ENCODE measurements around the gene CZIB.
A peak's percentile ranks its signal among the peaks of the same experiment; 100 is the strongest.

Gene CZIB

DNA sequence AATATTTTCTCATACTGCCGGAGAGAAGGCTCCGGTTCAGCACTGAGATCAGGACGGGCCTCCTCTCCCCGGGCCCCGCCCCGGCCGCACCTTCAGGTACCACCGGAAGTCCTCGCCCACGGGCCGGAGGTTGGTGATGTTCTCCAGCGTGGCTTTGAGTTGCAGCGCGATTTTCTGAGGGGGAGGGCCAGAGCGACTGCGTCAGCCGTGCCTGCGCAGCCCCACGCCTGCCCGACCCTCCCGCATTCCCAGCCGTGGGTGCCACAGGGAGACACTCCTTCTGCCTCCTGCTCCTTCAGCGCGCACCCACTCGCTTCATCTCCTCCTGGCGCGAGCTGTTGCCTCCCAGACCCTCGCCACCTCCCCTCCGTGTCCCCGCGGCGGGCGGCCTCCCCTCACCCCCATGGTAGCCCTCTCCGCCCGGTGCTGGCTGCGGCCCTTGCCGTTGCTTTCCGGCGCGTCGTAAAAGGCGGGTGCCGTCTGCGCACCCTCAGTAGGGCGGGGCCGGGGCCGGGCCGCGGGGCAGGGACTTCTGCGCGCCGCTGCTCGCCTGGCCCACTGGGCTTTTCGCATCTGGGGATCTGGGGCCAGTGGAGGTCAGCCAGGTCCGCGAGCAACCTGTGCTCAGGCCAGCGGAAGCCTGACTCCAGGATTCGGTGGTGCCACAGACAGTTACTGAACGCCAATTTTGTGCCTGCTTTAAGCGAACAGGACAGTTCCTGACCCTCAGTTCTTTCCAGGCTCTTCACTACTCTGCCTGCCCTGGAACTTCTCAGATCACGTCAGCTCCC is at the start of gene CZIB:
Gene CZIB (minus strand): TSS at position 464 of the 791 bp plus-strand sequence. CDS start 59 bp downstream, at position 405.
- DNase-seq: peak; percentile 91

DNA sequence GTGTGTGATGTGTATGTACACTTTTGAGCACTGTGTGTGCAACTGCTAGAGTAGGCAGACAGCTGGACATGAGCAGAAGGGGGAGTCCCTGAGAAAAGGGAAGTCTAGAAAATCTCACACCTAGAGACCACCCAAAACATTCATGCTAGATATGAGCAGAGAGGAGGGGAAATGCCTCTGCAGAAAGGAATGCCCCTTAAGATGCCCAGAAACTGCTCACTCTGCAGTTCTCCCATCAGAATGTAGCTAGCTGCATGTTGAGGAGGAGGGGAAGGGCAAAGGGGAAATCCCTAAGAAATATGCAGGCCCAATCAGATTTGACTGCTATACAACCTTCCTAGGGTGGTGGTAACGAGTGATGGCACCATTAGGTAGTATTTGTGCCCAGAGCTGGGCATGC is 49.7 kb upstream of the CZIB start:
- DNase-seq: no peak

DNA sequence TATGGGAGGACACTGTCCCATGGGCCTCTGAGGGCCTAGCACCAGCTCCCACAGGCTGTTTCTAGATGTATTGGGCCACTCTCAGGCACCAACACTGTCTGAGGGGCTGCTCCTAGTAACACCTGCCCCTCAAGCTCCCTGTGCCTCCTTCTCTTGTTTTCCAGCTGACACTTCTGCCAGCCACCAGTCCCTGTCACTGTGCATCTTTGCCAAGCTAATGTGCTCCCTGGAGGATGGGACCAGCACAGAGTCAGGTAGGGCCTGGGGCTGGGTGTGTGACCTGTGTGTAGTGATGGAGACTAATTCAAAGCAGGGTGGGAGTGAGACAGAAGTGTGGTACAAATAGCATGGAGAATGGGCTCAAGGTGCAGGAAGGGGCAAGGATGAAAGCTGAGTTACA is 47.3 kb upstream of the CZIB start:
- DNase-seq: no peak

DNA sequence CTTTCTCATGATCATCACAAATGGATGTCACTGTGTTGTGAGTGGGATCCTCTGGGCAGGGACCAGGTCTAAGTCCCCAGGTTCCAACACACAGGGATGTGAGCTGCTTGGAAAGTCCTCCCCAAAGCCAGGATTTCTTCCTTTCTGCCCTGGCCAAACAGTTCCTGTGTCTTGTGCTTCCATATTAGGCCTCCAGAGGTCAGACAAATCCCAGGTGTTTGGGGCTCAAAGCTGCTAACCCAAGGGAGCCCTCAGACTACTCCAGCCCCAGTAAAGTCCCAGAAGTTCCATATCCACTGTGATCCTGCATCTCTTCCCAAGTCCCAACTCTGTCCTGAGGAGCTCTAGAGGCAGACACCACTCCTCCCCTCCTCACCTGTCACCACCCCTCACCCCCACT is 45.6 kb upstream of the CZIB start:
- no peak for DNase-seq

DNA sequence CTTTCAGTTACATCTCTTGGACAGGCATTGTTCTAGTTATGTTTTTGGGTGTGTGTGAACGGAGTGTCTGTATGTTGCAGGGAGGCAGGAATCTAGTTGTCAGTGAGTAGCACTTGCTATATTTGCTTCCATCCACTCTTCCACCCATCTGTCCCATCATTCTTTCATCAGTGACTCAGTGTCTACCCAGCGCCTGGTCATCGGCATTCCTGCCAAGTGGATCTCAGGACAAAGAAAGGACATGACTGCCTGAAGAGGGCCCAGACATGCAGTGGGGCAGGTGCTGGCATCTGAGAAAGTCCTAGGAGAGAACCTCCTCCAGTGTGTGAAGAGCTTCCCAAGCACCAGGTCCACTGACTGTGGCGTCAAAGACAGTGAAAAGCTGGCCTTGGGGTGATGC is 45.1 kb upstream of the CZIB start:
- no peak for DNase-seq

DNA sequence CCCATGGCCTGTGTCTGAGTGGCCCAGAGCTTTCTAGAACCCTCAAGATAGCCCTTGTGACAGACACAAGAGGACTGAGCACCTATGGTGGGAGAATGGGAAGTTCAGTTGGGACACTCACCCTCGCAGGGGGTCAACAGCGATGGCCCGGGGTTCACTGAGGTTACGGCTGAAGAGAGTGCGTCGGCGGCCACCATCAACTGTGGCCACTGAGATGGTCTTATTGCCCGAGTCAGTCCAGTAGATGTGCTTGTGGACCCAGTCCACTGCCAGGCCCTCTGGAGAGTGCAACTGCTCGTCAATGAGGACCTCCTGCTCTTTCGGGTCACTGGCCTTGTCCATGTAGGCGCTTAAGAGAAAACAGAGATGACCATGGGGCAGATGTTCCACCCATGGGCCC is 43.6 kb upstream of the CZIB start:
- DNase-seq: no peak

DNA sequence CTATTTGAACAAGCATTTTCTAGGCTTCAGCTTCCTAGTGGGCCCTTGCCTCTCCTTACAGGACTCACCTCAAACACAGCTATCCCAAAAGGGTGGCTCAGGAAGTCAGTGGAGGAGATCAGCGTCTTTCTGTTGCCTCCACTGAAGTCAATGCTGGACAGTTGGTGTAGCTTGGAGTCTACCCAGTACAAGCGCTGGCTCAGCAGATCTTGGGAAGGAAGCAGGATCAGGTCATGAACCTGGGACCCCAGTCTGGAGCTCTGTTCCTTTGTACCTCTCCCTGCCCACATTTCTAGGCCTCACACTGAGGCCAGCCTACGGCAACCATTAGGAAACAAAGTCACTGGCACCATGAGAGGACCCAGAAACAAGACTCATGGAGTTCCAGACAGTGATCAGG is 41.6 kb upstream of the CZIB start:
- no peak for DNase-seq

DNA sequence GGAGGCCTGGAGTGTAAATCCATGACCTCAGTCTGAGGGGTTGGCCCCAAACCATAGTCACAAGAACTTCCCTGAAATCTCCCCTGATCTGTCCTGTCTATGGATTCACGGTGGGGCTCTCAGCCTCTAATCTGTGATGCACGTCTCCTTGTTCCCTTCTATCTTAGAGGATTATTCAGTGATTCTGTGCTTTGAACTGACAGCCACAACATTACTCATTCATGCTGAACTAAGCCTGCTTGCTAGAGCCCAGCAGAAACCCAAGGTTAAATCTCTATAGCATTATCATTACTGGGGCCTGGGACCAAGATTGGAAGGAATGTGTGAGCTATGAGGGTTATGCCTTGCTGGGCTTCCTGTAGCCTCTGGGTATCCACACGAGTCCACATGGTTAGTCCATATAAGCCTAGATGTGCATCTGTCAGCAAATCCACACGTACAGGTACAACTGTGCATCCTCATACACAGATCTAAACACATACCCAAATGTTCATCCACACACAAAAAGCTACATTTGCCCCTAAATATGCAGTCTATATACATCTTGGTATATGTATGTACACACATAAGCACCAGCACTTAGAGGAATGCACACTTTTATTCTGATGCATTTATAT is 40.3 kb upstream of the CZIB start:
- DNase-seq: no peak

DNA sequence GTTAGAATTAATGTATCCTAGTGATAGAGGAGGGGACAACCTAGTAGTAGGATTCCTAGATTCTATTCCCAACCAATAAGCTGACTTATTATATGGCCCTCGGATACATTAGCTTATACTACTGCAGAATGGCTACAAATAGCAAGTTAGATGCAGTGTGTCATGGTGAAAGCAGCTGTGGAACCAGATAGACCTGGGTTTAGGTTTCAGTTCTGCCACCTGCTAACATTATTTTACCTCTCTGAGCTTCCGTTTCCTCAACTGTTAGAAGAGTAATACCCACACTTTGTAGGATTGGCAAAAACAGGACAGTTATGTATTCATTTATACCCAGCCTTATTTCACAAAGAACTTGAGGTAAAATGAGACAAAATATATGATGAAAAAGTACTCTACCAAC is 39.5 kb upstream of the CZIB start:
- DNase-seq: no peak

DNA sequence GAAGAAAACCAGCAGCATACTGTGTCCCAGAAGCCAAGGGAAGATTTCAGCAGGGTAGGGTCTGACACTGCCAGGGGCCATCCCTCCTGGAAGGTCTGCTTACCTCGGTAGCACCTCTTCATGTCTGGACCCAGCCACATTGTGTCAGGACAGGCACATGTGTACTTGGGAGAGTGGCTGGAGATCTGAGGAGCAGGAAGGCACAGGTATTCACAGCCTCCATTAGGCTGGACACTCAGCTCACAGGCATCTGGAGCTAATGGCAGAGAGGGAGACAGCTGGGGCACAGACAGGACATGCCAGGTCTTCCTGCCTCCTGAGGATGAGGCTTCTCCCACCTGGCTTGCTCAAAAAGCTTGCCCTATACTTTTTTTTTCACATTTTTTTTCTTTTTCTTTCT is 37.8 kb upstream of the CZIB start:
- DNase-seq: no peak

DNA sequence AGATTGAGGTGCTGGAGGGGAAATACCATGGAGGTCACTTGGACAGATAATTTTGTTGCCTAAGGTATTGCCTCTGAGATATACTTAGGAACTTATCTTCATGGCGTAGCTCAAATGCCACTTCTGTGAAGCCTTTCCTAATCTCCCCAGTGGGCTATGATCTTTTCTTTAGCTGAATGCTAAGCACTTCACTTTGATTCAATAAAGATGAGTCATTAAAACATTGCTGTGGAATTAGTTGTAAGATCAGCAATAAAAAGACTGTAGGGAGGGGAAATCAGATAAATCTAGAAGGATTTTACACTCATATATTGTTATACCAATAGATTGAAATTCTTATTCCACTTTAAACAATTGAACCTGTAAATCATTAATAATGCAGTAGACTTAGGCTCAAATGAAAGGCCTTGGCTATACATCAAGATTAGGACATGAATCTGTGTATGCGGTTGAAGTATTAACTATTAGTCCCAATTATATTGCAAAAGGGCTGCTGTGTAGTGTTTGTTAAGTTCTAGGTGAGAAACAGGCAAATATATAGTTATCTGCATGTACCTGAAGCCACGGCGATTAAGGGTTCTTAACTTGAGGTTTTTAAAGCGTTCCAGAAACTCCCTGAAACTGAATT is 37.1 kb upstream of the CZIB start:
- no peak for DNase-seq

DNA sequence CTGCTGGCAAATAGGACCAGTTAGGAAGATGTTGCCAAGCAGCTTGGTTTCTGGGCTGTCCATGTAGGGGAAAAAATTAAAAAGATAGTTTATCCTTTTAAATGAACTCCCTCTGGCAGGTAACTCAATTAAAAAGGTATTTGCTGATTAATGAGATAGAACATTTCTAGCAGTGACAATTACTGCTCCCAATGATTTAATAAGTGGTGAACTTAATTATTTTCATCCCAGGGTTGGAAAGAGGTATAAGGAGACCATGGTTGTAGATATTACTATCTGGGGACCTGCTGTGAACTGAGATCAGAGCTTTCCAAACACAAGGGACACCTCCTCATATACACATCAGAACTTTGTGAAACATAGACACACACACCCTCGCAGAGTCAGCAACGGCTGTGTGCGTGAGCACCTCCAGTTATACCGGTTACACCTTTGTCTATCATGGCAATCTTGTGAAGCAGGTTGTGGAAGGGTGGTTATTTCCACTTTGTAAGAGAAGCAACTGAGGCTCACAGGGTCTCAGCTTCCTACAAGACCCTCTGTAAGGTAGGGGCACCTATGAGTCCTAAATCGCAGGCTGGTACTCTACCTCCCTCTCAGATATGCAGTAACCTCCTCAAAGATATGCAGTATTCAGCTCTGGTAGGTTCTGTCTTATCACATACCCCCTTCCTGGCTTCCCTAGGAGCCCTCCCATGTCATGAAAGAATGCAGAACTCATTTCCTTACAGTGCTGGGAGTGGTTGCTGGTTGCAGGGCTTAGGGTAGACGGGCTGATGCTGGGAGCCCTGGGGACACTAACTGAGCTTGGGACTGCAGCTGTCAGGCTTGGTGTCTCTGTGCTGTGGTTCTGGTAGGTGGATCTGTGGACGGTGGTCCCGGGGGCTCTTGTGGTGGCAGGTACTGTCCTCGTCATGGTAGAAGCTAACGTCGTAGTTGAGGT is 36.3 kb upstream of the CZIB start:
- DNase-seq: no peak

DNA sequence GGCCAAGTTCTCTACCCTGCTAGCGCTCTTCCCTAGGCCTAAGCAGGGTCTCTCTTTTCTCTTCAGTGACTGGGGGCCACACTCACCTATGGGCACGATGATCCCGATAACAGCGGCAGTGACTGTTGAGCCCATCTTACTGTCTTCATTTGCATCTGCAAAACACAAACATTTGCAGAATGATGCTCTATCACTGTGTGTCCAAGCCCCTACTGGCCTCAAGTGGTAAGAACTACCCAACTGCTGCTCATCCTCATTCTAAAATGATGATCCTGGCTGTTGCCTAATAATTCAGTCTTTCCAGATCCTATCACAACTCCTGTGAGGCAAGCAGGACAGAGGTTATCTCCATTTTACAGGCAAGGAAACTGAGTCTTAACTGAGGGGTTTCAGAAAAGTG is 34.6 kb upstream of the CZIB start:
- DNase-seq: no peak

DNA sequence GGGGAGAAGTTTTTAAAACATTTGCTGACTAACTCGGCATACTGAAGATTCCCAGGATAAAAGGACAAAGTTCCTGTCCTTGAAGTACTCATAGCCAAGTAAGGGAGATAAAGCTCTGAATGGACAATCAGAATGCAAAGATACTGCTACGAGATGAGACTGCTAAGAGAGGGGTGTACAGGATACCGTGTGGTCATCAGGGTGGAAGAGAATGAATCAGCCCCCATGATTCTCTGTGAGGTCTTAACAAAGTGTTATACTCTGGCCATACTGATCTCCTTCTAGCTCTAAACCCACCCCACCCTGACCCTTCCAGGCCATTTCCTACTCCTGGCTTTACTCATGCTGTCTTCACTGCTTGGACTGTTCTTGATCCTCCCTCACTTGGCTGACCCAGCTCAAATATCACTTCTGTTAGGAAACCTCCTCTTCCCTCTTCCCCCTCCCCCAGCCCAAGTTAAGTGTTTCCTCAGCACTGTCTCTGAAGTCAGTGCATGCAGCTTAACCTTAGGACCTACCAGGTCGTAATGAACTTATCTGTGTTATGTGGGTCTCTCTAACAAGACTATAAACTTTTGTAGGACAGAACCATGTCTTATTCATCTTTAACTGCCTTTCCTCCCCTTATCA is 33.7 kb upstream of the CZIB start:
- DNase-seq: no peak

DNA sequence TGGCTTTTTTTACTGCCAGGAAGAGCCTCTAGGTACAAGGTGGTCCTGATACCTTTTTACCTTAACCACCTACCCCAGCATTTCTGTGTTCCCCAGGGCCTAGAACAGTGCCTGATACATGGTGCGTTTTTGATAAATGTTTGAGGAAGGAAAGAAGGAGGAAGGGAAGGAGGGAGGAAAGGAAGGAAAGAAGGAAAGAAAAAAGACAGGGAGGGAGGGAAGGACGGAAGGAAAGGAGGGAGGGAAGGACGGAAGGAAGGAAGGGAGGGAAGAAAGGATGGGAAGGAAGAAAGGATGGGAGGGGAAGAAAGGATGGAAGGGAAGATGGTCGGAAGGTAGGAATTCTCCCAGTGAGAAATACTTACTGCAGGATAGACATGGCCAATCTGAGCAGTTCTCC is 29.9 kb upstream of the CZIB start:
- no peak for DNase-seq

DNA sequence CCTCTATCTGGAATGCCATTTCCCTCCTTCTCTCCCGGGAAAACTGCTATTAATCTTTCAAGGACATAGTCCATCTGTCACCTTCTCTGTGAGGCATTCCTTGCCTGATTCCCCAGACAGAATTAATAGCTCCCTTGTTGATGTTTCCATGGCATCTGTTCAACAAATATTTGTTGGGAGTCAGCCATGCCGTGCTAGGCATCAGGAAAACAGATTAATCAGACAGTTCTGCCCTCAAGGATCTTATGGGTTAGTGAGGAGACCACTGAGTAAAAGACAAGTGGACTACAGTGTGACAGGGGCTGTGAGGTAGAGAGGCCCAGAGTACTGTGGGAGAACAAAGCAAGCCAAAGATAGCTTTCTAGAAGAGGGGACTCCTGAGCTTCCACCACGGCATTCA is 29.3 kb upstream of the CZIB start:
- no peak for DNase-seq

DNA sequence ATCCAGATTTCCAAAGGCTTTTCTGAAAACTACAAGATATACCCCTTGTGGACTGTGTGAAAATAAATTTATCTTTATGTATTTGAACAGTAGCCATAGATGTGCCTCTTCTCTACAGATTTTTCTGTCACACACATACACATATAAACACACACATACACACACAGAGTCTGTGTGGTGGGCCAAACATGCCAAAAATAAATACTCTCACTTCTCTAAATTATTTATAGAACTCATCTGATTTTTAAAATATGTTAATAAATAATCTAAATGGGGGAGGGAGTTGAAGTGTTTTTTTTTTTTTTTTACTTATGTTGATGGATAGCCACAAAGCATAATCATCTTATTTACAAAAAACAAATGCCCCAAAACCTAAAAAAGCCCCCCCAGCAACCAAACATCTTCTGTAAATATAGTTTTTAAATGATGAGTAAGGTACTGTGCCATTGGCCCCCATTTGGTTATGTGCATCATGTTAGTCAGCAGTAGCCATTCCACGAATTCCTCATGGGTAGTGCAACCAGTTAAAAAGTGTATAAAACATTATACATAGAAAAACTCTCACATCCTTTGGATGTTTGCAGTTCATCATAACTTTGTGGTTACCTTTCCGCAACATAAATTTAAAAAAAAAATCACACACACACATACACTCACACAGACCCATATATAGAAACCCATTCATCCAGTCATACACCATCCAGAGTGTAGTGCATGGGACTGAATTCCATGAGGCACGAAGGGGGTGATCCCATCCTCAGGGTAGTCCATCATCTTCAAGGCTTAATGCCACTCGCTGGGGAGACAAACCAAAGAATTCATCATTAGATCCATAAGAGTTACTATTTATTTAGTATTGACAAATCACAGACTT is 26.1 kb upstream of the CZIB start:
- DNase-seq: no peak

DNA sequence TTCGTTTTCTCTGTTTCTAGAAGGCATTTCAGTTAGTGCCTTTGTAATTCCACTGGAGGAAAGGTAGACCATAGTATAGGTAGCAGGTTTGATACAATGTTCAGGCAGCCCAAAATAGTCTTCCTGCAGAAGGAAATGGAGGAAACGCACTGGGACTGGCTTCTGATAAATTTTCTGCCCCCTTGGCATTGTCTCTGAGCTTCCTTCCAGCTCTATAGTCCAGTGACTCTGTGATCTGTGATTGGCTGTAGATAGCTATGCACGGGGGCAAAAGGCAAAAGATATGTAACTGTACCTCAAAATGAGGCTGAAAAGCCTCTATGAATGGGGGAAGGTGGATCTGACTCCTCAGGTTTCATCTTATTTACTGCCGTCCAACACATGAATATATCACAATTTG is 23.7 kb upstream of the CZIB start:
- no peak for DNase-seq

DNA sequence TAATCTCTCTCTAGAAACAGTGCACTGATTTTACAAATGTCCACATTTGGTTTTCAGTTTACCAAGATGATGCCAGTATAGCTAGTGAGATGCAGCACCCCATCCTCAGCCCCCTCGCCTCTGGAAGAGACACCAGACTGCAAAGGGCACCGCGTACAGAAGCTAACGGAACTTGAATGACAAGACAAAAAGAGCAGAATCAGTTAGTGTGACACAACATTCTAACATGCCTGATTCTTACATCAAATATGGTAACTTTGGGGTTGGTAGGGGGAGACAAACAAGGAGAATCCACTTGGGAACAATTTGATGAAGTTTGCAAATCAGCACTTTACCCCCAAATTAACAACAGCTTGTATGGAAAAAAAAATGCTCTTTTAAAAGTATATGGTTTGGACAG is 21.9 kb upstream of the CZIB start:
- DNase-seq: no peak

DNA sequence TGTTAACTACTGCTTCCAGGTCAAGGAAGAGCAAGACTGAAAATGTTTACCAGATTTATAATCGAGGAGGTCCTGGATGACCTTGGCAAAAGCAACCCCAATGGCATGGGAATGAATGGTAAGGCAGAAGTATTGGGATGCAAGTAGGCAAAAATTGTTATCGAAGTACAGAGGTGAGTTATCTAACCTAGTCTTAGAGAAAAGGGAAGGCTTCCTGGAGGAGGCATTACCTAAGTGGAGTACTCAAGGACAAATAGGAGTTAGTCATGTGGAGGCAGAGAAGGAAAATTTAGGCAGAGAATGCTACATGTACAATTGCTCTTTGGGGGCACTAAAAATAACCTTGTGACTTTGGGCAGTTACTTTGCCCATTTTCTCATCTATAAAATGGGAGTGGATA is 21.4 kb upstream of the CZIB start:
- DNase-seq: no peak
